ENCODE measurements around the gene PSMC6. TPM values are rescaled to one million over a fixed set of nuclear protein-coding genes. Genes with fewer than 3 reads are reported as not detected.

PSMC6 gene
- total and polyA plus RNA-seq, 2 of the 13 experiments (the other 11 are each of a cell fraction or from before 2014, with no cell fraction given), result 90.0 to 210 TPM

- TF ChIP-seq, protein P1, sequence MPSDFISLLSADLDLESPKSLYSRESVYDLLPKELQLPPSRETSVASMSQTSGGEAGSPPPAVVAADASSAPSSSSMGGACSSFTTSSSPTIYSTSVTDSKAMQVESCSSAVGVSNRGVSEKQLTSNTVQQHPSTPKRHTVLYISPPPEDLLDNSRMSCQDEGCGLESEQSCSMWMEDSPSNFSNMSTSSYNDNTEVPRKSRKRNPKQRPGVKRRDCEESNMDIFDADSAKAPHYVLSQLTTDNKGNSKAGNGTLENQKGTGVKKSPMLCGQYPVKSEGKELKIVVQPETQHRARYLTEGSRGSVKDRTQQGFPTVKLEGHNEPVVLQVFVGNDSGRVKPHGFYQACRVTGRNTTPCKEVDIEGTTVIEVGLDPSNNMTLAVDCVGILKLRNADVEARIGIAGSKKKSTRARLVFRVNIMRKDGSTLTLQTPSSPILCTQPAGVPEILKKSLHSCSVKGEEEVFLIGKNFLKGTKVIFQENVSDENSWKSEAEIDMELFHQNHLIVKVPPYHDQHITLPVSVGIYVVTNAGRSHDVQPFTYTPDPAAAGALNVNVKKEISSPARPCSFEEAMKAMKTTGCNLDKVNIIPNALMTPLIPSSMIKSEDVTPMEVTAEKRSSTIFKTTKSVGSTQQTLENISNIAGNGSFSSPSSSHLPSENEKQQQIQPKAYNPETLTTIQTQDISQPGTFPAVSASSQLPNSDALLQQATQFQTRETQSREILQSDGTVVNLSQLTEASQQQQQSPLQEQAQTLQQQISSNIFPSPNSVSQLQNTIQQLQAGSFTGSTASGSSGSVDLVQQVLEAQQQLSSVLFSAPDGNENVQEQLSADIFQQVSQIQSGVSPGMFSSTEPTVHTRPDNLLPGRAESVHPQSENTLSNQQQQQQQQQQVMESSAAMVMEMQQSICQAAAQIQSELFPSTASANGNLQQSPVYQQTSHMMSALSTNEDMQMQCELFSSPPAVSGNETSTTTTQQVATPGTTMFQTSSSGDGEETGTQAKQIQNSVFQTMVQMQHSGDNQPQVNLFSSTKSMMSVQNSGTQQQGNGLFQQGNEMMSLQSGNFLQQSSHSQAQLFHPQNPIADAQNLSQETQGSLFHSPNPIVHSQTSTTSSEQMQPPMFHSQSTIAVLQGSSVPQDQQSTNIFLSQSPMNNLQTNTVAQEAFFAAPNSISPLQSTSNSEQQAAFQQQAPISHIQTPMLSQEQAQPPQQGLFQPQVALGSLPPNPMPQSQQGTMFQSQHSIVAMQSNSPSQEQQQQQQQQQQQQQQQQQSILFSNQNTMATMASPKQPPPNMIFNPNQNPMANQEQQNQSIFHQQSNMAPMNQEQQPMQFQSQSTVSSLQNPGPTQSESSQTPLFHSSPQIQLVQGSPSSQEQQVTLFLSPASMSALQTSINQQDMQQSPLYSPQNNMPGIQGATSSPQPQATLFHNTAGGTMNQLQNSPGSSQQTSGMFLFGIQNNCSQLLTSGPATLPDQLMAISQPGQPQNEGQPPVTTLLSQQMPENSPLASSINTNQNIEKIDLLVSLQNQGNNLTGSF (CRISPR knock-in tag; IDR thresholded peaks at IDR 0.05), result peak; percentile 14; the same call in 1 of the 2 replicates
- peak; percentile 85; the same call in 1 of the 2 replicates for TF ChIP-seq MTERF4 (CRISPR knock-in tag; IDR thresholded peaks at IDR 0.05)
- TF ChIP-seq, protein P2, sequence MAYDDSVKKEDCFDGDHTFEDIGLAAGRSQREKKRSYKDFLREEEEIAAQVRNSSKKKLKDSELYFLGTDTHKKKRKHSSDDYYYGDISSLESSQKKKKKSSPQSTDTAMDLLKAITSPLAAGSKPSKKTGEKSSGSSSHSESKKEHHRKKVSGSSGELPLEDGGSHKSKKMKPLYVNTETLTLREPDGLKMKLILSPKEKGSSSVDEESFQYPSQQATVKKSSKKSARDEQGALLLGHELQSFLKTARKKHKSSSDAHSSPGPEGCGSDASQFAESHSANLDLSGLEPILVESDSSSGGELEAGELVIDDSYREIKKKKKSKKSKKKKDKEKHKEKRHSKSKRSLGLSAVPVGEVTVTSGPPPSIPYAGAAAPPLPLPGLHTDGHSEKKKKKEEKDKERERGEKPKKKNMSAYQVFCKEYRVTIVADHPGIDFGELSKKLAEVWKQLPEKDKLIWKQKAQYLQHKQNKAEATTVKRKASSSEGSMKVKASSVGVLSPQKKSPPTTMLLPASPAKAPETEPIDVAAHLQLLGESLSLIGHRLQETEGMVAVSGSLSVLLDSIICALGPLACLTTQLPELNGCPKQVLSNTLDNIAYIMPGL (CRISPR knock-in tag; IDR thresholded peaks at IDR 0.05; ENCODE audit: borderline replicate concordance in 1 of 2, low read depth in 1 of 2), result peak; percentile 43 to 63; a peak in 3 of 4 replicates
- TF ChIP-seq ZNF687 (CRISPR knock-in tag; IDR thresholded peaks at IDR 0.05), result peak; percentile 87
- no peak for TF ChIP-seq MEIS1 (CRISPR knock-in tag; IDR thresholded peaks at IDR 0.05; ENCODE audit: borderline replicate concordance)
- TF ChIP-seq JDP2 (CRISPR knock-in tag; IDR thresholded peaks at IDR 0.05; ENCODE audit: borderline replicate concordance), result no peak; the same call in 1 of the 2 replicates
- TF ChIP-seq, protein P3, sequence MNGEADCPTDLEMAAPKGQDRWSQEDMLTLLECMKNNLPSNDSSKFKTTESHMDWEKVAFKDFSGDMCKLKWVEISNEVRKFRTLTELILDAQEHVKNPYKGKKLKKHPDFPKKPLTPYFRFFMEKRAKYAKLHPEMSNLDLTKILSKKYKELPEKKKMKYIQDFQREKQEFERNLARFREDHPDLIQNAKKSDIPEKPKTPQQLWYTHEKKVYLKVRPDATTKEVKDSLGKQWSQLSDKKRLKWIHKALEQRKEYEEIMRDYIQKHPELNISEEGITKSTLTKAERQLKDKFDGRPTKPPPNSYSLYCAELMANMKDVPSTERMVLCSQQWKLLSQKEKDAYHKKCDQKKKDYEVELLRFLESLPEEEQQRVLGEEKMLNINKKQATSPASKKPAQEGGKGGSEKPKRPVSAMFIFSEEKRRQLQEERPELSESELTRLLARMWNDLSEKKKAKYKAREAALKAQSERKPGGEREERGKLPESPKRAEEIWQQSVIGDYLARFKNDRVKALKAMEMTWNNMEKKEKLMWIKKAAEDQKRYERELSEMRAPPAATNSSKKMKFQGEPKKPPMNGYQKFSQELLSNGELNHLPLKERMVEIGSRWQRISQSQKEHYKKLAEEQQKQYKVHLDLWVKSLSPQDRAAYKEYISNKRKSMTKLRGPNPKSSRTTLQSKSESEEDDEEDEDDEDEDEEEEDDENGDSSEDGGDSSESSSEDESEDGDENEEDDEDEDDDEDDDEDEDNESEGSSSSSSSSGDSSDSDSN (CRISPR knock-in tag; IDR thresholded peaks at IDR 0.05), result peak; percentile 95; the same call in 1 of the 2 replicates
- TF ChIP-seq ZFP82 (CRISPR knock-in tag; IDR thresholded peaks at IDR 0.05; ENCODE audit: borderline replicate concordance), result 0 out of 2 replicates have a peak, but pooled peaks have one; percentile 50
Measured at GRCh38 chr14:52695481-52696091, 11.4 kb upstream of the PSMC6 start, which contains the start of gene ERO1A (continued).

Data from HepG2 (cell line).